HG02970 (cell line): Measurements from ENCODE around the gene SVIP.
A peak's percentile ranks its signal among the peaks of the same experiment; 100 is the strongest.

Source experiments
- ATAC-seq: cut with Tn5 transposase; IDR thresholded peaks from one replicate; pipeline ENCODE4 v1.9.1; 2021; ENCODE audit warnings: mild to moderate bottlenecking, moderate library complexity, moderate number of reproducible peaks; ENCODE audit not compliant: unreplicated experiment, low FRiP score

The SVIP gene

GRCh38 chr11:22829231-22830081 lies at the start of gene SVIP:
Gene SVIP (minus strand): TSS chr11:22829801. CDS start chr11:22829748, 53 bp downstream.
- ATAC-seq = peak; percentile 95

GRCh38 chr11:22878604-22879003 lies 49.0 kb upstream of the SVIP start:
- no peak for ATAC-seq

GRCh38 chr11:22878039-22878438 lies 48.4 kb upstream of the SVIP start:
- no peak for ATAC-seq

- peak; percentile 86 for ATAC-seq
Observed at GRCh38 chr11:22875869-22876473, 46.4 kb upstream of the SVIP start.

- no peak for ATAC-seq
Observed at GRCh38 chr11:22869325-22869724, 39.7 kb upstream of the SVIP start.

- ATAC-seq = no peak
Observed at GRCh38 chr11:22860241-22860640, 30.6 kb upstream of the SVIP start, which contains the start of gene CCDC179. Gene CCDC179 (minus strand): TSS chr11:22860474. CDS start chr11:22860421, 53 bp downstream.

- ATAC-seq = no peak
Observed at GRCh38 chr11:22859756-22860155, 30.2 kb upstream of the SVIP start.

- ATAC-seq = no peak
Observed at GRCh38 chr11:22851477-22851876, 21.9 kb upstream of the SVIP start.

- no peak for ATAC-seq
Observed at GRCh38 chr11:22846726-22847125, 17.1 kb upstream of the SVIP start.

GRCh38 chr11:22832315-22833015 lies 2.9 kb upstream of the SVIP start:
- ATAC-seq = no peak

- ATAC-seq = no peak
Observed at GRCh38 chr11:22830082-22830414, 447 bp upstream of the SVIP start.

- no peak for ATAC-seq
Observed at GRCh38 chr11:22828373-22828772, 1.2 kb downstream of the SVIP start.

GRCh38 chr11:22822203-22822602 lies 7.4 kb downstream of the SVIP start:
- no peak for ATAC-seq

- no peak for ATAC-seq
Observed at GRCh38 chr11:22809893-22810292, 19.7 kb downstream of the SVIP start.

- ATAC-seq = no peak
Observed at GRCh38 chr11:22808571-22809197, 20.9 kb downstream of the SVIP start.

GRCh38 chr11:22807855-22808570 lies 21.6 kb downstream of the SVIP start:
- peak; percentile 91 for ATAC-seq

GRCh38 chr11:22807391-22807790 lies 22.2 kb downstream of the SVIP start:
- no peak for ATAC-seq

GRCh38 chr11:22802861-22803260 lies 26.7 kb downstream of the SVIP start:
- no peak for ATAC-seq

- ATAC-seq = no peak
Observed at GRCh38 chr11:22800482-22800881, 29.1 kb downstream of the SVIP start.

GRCh38 chr11:22798901-22799300 lies 30.7 kb downstream of the SVIP start:
- no peak for ATAC-seq
